GM10847 (cell line): ENCODE data around the gene NANOS3.

Experiments used
- POLR2A ChIP-seq: IDR thresholded peaks from 2 replicates; pipeline ENCODE4 v1.6.1; 2011; ENCODE audit not compliant: insufficient read length; ENCODE audit errors: extremely low read depth

NANOS3 gene

GRCh38 chr19:13872339-13872694 lies 4.6 kb upstream of the NANOS3 start:
- TF ChIP-seq POLR2A: no peak

- TF ChIP-seq POLR2A: no peak
Measured at GRCh38 chr19:13872695-13873389, 4.1 kb upstream of the NANOS3 start.

GRCh38 chr19:13873834-13874515 lies 3.0 kb upstream of the NANOS3 start:
- TF ChIP-seq POLR2A: no peak

- TF ChIP-seq POLR2A: no peak
Measured at GRCh38 chr19:13875824-13876223, 1.1 kb upstream of the NANOS3 start.

- TF ChIP-seq POLR2A: no peak
Measured at GRCh38 chr19:13877303-13877702, 369 bp downstream of the NANOS3 start.

GRCh38 chr19:13880059-13881043 lies 3.4 kb downstream of the NANOS3 start:
- TF ChIP-seq POLR2A: no peak

- TF ChIP-seq POLR2A: no peak
Measured at GRCh38 chr19:13881251-13881691, 4.3 kb downstream of the NANOS3 start.

GRCh38 chr19:13881692-13882418 lies 4.9 kb downstream of the NANOS3 start:
- TF ChIP-seq POLR2A: no peak

GRCh38 chr19:13882419-13882795 lies 5.5 kb downstream of the NANOS3 start:
- TF ChIP-seq POLR2A: no peak

- TF ChIP-seq POLR2A: no peak
Measured at GRCh38 chr19:13882836-13883235, 5.9 kb downstream of the NANOS3 start.

- TF ChIP-seq POLR2A: no peak
Measured at GRCh38 chr19:13883516-13884064, 6.7 kb downstream of the NANOS3 start.

GRCh38 chr19:13884726-13885591 lies 8.0 kb downstream of the NANOS3 start:
- TF ChIP-seq POLR2A: no peak

GRCh38 chr19:13885826-13886365 lies 9.0 kb downstream of the NANOS3 start:
- no peak for TF ChIP-seq POLR2A

- TF ChIP-seq POLR2A: no peak
Measured at GRCh38 chr19:13887018-13887436, 10.1 kb downstream of the NANOS3 start.

- no peak for TF ChIP-seq POLR2A
Measured at GRCh38 chr19:13887517-13887916, 10.6 kb downstream of the NANOS3 start.
